Measurements from ENCODE around the gene S100A3. TPM values are rescaled to one million over a fixed set of nuclear protein-coding genes. Genes with fewer than 3 reads are reported as not detected.

S100A3 gene
- total and polyA plus RNA-seq, 2 of the 13 experiments (the other 11 are each of a cell fraction or from before 2014, with no cell fraction given): 2.5 to 4.5 TPM

GRCh38 chr1:153587314-153587713 lies 38.3 kb upstream of the S100A3 start (continued):
- TF ChIP-seq ZNF512B (CRISPR knock-in tag; IDR thresholded peaks at IDR 0.05; ENCODE audit: borderline replicate concordance): no peak

GRCh38 chr1:153586347-153586746 lies 37.3 kb upstream of the S100A3 start:
- ChIA-PET POLR2A (no interaction called here), CTCF (ENCODE audit: low intra/inter-chr PET ratio, low total read pairs) (no interaction called here)
- no peak overlapping the region for H2AFZ ChIP-seq (ENCODE audit: low read length)
- 0 out of 5 replicates have a peak, but pooled peaks cover 1 to 3% of the 10 kb centered on the region in 2 experiments for H3K27me3 ChIP-seq (ENCODE audit: control insufficient read depth in 1 of 2, insufficient read depth in 2 of 2, low read length in 2 of 2)
- ATAC-seq: no peak
- no peaks in the 10 kb centered on the region for H3K9me3 ChIP-seq (ENCODE audit: low read length)
- WGBS (ENCODE audit: low lambda C conversion rate): 17% methylated on average over 1 of the region's 1 CpG
- in situ Hi-C loops (cut with HindIII; ENCODE audit: extremely low pct_ligation_motif_present, low pct_unique_long_range_greater_than_20kb): no loop called here
- no peaks in the 10 kb centered on the region for H3K4me1 ChIP-seq (ENCODE audit: insufficient read depth, low read length)
- H4K20me1 ChIP-seq (ENCODE audit: insufficient read depth, low read length): no peaks in the 10 kb centered on the region
- H3K36me3 ChIP-seq (replicated peaks in 1 of 2; ENCODE audit: control insufficient read depth in 1 of 2, insufficient read depth in 2 of 2, low read length in 2 of 2): no peaks in the 10 kb centered on the region
- FAIRE-seq: no peak
- TF ChIP-seq ZNF333 (CRISPR knock-in tag; IDR thresholded peaks at IDR 0.05; ENCODE audit: borderline replicate concordance): no peak
- TF ChIP-seq SUZ12 (IDR thresholded peaks at IDR 0.05; ENCODE audit: low read depth, low read length): no peak
- TF ChIP-seq ZHX2 (IDR thresholded peaks at IDR 0.05; ENCODE audit: low read depth): no peak
- no peak for TF ChIP-seq ZHX2 (CRISPR knock-in tag; IDR thresholded peaks at IDR 0.05; ENCODE audit: borderline replicate concordance)
- no peak for TF ChIP-seq ZSCAN21 (CRISPR knock-in tag; IDR thresholded peaks at IDR 0.05; ENCODE audit: borderline replicate concordance)
- TF ChIP-seq PREB (CRISPR knock-in tag; IDR thresholded peaks at IDR 0.05): no peak
- no peak for TF ChIP-seq ATRX (CRISPR knock-in tag; IDR thresholded peaks at IDR 0.05; ENCODE audit: borderline replicate concordance)
- no peak for TF ChIP-seq ZNF7 (CRISPR knock-in tag; IDR thresholded peaks at IDR 0.05)
- no peak for TF ChIP-seq SSRP1 (CRISPR knock-in tag; IDR thresholded peaks at IDR 0.05)
- TF ChIP-seq PHF20 (CRISPR knock-in tag; IDR thresholded peaks at IDR 0.05): no peak
- TF ChIP-seq HNF4G (IDR thresholded peaks at IDR 0.05; ENCODE audit: borderline replicate concordance, low read depth, low read length): no peak
- TF ChIP-seq HNF4G (CRISPR knock-in tag; IDR thresholded peaks at IDR 0.05; ENCODE audit: borderline replicate concordance, low read depth): no peak
- TF ChIP-seq ZNF530 (CRISPR knock-in tag; IDR thresholded peaks at IDR 0.05; ENCODE audit: low read depth): no peak
- intact Hi-C loops (cut with micrococcal nuclease; ENCODE audit: unreplicated experiment): no loop called here
- no peak for DNase-seq (ENCODE audit: low spot score)
- no peak overlapping the region for H3K4me3 ChIP-seq (replicated peaks in 1 of 3; ENCODE audit: insufficient read depth in 1 of 3, low read depth in 2 of 3, low read length in 3 of 3)
- H3K79me2 ChIP-seq (ENCODE audit: insufficient read depth, low read length): no peaks in the 10 kb centered on the region
- H3K4me2 ChIP-seq (ENCODE audit: low read depth, low read length): no peak overlapping the region
- H3K27ac ChIP-seq (ENCODE audit: extremely low read length, insufficient read depth, low read length): no peak overlapping the region
- no peak overlapping the region for H3K9ac ChIP-seq (ENCODE audit: insufficient read depth, low read depth, low read length)
- BruUV-seq (replicated peaks): no TSS peak

Data from HepG2 (cell line).